HG02943 (cell line): ENCODE measurements around the gene PCDHB4.
"Not testable (repeated sequence)": the region's sequence is repeated elsewhere in the genome, so short reads cannot be mapped to it uniquely, and the experiment has no call there.

Experiments
- ATAC-seq: cut with Tn5 transposase; IDR thresholded peaks from one replicate; pipeline ENCODE4 v1.9.1; 2021; ENCODE audit warnings: mild to moderate bottlenecking, low read depth, moderate library complexity; ENCODE audit not compliant: unreplicated experiment

The PCDHB4 gene

DNA sequence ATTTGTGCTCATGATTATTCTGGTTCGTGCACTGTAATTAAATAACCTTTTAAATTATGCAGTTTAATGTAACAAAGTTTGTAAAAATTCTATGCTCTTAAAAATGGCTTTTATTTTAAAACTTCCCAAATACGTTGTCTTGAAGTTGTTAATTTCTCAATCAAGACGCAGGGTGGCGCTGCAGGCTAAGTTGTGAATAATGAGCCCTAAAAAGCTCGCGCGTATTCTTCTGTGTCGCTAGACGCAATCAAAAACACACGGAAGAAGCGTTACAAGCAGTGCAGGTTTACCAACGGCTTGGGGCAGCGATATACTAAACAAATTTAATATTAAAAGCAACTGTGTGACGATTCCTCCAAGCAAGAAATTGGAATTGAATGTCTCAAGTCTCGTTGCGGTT, at the start of gene PCDHB4:
TSS of gene PCDHB4 (plus strand) at position 256 of the 400 bp plus-strand sequence. CDS start 181 bp downstream, outside the sequence.
- ATAC-seq = no peak

DNA sequence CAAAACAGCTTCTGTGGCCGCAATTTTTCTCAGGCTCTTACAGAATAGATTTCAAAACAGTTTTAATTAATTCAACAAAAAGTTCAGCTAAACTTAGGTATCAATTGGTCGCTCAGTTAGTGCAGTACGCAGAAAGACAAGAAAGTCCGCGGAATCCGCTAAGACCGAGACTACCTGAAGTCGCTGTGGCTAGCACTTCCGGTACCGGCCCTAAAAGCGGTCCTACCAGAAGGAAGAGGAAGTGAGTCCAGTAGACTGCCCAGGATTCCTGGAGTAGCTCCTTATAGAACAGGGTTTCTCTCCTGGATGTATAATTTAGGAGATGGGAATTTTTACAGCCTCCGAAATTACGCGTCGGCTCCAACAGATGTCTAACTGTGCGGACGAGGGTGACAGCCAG, 43.8 kb upstream of the PCDHB4 start:
- no peak for ATAC-seq

DNA sequence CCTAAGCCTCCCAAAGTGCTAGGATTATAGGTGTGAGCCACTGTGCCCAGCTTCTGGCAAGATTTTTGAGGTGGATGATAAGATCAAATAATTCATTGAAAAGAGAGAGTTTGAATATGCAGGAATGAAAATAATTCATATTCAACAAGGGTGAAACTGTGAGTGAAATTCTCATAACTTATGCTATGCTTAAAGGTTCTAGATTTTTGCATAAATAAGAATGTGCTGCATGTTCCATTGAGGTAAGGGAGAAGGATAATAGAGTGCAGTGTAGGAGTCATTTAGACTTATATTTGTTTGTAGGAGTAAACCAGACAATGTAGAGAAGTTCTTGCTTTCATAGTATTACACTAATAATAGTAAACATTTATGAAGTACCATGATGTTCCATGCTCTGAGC, 39.4 kb upstream of the PCDHB4 start:
- no peak for ATAC-seq

DNA sequence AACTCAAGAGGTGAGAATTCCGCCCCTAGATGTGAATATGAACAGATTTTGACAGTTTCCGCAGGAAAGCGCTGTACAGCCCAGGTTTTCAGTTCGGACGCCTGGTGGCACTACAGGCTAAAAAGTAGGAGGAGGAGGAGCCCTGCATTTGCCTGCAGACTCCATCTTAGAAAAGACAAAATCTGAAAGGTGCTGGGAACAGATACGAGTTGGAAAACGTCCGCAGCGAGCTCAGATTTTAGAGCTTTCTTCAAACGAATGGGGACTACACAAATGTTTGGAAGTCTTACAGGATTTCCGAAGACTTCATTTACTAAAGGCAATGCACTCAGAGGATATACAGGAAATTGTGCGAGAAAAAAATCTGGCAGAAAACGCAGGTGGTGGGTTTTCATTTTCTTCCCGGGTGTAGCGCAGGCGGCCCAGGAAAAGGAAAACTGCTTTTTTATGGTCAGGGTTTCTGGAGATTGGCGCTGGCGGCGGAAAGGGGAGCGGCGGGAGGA, 37.1 kb upstream of the PCDHB4 start:
- no peak for ATAC-seq

DNA sequence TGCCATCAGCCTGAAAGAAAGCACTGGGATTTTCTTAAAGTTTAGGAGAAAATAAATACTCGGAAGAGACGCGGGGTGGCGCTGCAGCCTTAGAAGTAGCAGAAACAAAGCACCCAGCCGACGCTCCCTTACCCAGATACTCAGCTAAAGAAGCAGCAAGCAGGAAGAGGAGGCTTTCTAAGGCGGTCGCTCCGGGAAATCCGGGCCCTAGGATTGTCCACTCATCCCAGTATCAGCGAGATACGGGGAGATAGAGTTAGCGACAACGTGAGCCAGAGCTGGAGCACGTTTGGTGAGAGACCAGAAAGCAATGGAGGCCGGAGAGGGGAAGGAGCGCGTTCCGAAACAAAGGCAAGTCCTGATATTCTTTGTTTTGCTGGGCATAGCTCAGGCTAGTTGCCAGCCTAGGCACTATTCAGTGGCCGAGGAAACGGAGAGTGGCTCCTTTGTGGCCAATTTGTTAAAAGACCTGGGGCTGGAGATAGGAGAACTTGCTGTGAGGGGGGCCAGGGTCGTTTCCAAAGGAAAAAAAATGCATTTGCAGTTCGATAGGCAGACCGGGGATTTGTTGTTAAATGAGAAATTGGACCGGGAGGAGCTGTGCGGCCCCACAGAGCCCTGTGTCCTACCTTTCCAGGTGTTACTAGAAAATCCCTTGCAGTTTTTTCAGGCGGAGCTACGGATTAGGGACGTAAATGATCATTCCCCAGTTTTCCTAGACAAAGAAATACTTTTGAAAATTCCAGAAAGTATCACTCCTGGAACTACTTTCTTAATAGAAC, 26.9 kb upstream of the PCDHB4 start, which contains the start of gene PCDHB2:
TSS of gene PCDHB2 (plus strand) at position 135 of the 782 bp plus-strand sequence. CDS start at position 311, 176 bp downstream.
- ATAC-seq = no peak

DNA sequence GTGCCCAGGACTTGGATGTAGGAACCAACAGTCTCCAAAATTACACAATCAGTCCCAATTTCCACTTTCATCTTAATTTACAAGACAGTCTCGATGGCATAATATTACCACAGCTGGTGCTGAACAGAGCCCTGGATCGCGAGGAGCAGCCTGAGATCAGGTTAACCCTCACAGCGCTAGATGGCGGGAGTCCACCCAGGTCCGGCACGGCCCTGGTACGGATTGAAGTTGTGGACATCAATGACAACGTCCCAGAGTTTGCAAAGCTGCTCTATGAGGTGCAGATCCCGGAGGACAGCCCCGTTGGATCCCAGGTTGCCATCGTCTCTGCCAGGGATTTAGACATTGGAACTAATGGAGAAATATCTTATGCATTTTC, 26.4 kb upstream of the PCDHB4 start:
- no peak for ATAC-seq

DNA sequence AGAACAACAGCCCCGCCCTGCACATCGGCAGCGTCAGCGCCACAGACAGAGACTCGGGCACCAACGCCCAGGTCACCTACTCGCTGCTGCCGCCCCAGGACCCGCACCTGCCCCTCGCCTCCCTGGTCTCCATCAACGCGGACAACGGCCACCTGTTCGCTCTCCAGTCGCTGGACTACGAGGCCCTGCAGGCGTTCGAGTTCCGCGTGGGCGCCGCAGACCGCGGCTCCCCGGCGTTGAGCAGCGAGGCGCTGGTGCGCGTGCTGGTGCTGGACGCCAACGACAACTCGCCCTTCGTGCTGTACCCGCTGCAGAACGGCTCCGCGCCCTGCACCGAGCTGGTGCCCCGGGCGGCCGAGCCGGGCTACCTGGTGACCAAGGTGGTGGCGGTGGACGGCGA, 25.4 kb upstream of the PCDHB4 start:
- not testable (repeated sequence) for ATAC-seq

DNA sequence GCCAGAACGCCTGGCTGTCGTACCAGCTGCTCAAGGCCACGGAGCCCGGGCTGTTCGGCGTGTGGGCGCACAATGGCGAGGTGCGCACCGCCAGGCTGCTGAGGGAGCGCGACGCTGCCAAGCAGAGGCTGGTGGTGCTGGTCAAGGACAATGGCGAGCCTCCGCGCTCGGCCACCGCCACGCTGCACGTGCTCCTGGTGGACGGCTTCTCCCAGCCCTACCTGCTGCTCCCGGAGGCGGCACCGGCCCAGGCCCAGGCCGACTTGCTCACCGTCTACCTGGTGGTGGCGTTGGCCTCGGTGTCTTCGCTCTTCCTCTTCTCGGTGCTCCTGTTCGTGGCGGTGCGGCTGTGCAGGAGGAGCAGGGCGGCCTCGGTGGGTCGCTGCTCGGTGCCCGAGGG, 25.0 kb upstream of the PCDHB4 start:
- not testable (repeated sequence) for ATAC-seq

DNA sequence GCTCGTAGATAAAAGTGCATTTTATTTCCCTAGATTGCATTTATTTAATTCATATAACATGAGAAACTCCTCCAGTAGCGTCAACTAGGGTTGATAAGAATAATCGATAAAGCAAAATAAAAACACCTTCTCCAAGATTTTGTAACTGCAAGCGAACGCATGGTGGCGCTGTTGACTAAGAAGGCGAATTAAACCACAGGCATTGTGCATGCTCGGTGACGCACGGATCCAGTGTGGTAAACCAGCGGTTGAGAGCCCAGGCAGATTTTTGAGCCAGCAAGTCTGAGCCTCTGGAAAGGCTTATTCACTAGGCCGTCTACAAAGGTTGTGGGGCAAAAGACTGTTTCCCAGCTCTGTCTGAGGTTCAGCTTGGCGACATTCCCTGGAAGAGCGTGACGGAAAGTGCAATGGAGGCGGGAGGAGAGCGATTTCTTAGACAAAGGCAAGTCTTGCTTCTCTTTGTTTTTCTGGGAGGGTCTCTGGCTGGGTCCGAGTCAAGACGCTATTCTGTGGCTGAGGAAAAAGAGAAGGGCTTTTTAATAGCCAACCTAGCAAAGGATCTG, 21.3 kb upstream of the PCDHB4 start, which contains the start of gene PCDHB3:
TSS of gene PCDHB3 (plus strand) at position 231 of the 563 bp plus-strand sequence. CDS start at position 408, 177 bp downstream.
- no peak for ATAC-seq

DNA sequence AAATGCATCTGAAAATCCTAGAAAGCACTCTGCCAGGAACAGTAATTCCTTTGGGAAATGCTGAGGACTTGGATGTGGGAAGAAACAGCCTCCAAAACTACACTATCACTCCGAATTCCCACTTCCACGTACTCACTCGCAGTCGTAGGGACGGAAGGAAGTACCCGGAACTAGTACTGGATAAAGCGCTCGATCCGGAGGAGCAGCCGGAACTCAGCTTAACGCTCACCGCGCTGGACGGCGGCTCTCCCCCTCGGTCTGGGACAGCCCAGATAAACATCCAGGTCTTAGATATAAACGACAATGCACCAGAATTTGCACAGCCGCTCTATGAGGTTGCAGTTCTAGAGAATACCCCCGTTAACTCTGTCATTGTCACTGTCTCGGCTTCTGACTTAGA, 20.6 kb upstream of the PCDHB4 start:
- ATAC-seq = no peak

DNA sequence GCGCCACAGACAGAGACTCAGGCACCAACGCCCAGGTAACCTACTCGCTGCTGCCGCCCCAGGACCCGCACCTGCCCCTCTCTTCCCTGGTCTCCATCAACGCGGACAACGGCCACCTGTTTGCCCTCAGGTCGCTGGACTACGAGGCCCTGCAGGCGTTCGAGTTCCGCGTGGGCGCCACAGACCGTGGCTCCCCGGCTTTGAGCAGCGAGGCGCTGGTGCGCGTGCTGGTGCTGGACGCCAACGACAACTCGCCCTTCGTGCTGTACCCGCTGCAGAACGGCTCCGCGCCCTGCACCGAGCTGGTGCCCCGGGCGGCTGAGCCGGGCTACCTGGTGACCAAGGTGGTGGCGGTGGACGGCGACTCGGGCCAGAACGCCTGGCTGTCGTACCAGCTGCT, 19.5 kb upstream of the PCDHB4 start:
- not testable (repeated sequence) for ATAC-seq

DNA sequence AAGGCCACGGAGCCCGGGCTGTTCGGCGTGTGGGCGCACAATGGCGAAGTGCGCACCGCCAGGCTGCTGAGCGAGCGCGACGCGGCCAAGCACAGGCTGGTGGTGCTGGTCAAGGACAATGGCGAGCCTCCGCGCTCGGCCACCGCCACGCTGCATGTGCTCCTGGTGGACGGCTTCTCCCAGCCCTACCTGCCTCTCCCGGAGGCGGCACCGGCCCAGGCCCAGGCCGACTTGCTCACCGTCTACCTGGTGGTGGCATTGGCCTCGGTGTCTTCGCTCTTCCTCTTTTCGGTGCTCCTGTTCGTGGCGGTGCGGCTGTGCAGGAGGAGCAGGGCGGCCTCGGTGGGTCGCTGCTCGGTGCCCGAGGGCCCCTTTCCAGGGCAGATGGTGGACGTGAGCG, 19.1 kb upstream of the PCDHB4 start:
- ATAC-seq = not testable (repeated sequence)

DNA sequence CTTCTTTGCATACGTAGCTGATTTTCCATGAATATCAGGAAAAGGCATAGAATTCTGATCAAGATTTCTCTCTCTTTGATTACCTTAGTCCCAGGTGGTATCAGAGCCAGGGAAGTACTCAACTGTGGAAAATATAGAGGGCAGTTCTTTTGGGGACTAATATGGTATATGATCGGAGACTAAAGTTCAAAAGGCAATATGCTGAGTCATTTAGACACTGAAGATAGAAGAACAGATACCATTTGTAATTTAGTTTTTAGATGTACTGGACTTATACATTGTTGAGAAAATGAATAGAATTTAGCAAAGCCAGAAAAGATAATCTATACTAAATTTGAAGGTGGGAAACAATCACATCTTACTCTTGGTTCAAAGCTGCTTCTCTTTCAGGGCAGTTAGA, 16.3 kb upstream of the PCDHB4 start:
- ATAC-seq = no peak

DNA sequence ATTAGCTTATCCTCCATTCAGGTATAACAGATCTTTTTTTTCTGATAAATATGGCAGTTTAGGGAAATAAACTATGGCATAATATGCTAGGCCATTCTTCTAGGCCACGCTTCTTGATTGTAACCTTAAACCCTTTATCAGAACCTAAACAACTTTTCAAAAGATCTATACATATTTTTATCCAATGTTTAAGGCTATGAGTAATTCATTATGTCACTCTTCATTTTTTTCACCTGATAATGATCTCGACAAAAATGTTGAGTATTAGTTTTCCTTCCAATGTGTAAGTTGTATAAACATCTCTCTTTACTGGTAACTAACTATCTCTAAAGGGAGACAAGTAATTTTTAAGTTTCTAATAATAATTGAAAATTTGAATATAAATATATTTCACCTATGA, 2.4 kb upstream of the PCDHB4 start:
- no peak for ATAC-seq

DNA sequence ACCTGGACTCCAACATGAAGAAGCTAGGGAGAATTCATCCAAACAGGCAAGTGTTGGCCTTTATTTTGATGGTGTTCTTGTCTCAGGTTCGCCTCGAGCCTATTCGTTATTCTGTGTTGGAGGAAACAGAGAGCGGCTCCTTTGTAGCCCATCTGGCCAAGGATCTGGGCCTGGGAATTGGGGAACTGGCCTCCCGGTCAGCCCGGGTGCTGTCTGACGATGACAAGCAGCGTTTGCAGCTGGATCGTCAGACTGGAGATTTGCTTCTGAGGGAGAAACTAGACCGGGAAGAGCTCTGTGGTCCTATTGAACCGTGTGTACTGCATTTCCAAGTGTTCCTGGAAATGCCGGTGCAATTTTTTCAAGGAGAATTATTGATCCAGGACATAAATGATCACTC, 367 bp downstream of the PCDHB4 start:
- ATAC-seq = no peak

DNA sequence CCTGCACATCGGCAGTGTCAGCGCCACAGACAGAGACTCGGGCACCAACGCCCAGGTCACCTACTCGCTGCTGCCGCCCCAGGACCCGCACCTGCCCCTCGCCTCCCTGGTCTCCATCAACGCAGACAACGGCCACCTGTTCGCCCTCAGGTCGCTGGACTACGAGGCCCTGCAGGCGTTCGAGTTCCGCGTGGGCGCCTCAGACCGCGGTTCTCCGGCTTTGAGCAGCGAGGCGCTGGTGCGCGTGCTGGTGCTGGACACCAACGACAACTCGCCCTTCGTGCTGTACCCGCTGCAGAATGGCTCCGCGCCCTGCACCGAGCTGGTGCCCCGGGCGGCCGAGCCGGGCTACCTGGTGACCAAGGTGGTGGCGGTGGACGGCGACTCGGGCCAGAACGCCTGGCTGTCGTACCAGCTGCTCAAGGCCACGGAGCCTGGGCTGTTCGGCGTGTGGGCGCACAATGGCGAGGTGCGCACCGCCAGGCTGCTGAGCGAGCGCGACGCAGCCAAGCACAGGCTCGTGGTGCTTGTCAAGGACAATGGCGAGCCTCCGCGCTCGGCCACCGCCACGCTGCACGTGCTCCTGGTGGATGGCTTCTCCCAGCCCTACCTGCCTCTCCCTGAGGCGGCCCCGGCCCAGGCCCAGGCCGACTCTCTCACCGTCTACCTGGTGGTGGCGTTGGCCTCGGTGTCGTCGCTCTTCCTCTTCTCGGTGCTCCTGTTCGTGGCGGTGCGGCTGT, 1.9 kb downstream of the PCDHB4 start:
- not testable (repeated sequence) for ATAC-seq

DNA sequence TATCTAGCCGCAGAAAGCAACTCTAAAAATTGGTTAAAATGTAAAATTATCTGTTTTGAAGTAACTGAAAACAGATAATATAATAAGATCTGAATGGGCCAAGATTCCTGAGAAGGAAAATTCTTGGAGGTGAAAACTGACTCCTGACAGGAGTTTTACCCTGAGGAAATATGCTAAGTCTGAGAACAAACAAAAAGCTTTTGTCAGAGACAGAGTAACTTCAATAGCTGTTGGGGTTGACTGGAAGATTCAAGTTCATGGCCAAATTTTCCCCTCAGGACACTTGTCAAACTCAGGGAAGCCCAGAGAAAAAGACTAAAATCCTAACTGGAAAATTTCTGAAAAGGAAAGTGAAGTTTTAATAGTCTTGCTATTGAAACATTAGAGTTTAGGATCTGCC, 5.7 kb downstream of the PCDHB4 start:
- ATAC-seq = no peak

DNA sequence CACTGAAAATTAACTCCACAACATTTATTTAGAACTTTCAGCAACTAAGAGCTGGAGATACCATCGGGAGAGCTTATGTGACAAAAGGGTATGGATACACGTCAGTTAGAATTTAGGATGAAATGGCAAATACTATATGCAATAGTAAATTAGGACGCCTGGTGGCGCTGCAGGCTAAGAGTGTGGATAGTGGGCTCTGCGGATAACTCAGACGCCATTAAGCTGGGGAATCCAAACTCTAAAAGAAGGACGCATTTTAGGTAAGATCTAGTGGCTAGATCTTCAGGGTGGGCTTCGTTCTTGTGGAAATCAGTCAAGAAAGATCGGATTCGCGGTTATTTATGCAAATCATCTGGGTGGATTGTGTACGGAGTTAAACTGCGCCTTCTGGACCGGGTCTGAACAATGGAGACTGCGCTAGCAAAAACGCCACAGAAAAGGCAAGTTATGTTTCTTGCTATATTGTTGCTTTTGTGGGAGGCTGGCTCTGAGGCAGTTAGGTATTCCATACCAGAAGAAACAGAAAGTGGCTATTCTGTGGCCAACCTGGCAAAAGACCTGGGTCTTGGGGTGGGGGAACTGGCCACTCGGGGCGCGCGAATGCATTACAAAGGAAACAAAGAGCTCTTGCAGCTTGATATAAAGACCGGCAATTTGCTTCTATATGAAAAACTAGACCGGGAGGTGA, 13.6 kb downstream of the PCDHB4 start, which contains the start of gene PCDHB5:
TSS of gene PCDHB5 (plus strand) at position 177 of the 688 bp plus-strand sequence. CDS start at position 406, 229 bp downstream.
- no peak for ATAC-seq

DNA sequence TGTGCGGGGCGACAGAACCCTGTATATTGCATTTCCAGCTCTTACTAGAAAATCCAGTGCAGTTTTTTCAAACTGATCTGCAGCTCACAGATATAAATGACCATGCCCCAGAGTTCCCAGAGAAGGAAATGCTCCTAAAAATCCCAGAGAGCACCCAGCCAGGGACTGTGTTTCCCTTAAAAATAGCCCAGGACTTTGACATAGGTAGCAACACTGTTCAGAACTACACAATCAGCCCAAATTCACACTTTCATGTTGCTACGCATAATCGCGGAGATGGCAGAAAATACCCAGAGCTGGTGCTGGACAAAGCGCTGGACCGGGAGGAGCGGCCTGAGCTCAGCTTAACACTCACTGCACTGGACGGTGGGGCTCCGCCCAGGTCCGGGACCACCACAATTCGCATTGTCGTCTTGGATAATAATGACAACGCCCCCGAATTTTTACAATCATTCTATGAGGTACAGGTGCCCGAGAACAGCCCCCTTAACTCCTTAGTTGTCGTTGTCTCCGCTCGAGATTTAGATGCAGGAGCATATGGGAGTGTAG, 14.2 kb downstream of the PCDHB4 start:
- ATAC-seq = no peak

DNA sequence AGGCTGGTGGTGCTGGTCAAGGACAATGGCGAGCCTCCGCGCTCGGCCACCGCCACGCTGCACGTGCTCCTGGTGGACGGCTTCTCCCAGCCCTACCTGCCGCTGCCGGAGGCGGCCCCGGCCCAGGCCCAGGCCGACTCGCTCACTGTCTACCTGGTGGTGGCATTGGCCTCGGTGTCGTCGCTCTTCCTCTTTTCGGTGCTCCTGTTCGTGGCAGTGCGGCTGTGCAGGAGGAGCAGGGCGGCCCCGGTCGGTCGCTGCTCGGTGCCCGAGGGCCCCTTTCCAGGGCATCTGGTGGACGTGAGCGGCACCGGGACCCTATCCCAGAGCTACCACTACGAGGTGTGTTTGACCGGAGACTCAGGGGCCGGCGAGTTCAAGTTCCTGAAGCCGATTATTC, 15.7 kb downstream of the PCDHB4 start:
- ATAC-seq = not testable (repeated sequence)
